Daoy (cell line): ENCODE results near the gene EXOC4. TPM values are rescaled to one million over a fixed set of nuclear protein-coding genes. Genes with fewer than 3 reads are reported as not detected.

Source experiments
- DNase-seq: peaks from one replicate; pipeline ENCODE4 v3.0.0-alpha.2; 2015; ENCODE audit warnings: low read depth
- total RNA-seq: library from RNA; depleted of rRNA; stranded (reverse); fragments of >200 nt; shearing (Covaris generic); gene quantifications from 2 replicates; pipeline ENCODE4 v1.2.3, GENCODE V29; 2014

Gene EXOC4
- total RNA-seq, 1 experiment from 2014 or later = 36.9 TPM

DNA sequence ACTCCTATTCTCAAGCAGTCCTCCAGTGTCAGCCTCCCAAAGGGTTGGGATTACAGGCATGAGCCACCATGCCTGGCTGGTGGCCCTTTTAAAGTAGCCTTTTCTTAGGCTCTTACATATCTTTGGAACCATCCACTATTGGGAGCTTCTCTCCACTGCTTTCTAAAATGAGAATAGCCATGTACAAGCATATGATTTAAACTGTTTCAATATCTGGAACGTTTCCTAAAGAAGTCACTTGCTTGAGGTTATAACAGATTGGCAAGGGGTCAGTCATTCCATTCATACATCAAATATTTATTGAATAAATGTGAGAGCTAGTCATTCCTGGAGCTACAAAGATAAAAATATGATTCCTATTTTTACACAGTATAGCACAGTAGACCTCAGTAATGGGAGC lies 776.9 kb downstream of the EXOC4 start:
- DNase-seq = no peak

DNA sequence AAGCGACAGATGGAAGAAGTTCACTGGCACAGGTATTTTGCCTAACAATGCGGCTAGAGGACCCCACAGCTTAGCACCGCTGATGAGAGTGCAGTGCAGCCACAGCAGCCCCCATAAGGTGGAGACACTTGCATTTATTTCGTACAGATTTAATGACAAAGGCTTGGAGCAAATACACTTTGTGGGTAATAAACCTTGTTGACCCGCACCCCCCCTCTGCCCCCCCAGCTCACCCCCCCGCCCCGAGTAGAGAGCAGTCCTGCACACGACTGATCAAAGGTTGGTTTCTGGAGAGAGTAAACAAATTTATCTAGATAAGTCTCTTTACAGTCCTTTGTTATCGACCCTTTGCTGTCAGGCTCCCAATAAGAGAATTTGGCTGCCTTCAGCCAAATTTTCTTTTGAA lies 777.6 kb downstream of the EXOC4 start:
- no peak for DNase-seq

DNA sequence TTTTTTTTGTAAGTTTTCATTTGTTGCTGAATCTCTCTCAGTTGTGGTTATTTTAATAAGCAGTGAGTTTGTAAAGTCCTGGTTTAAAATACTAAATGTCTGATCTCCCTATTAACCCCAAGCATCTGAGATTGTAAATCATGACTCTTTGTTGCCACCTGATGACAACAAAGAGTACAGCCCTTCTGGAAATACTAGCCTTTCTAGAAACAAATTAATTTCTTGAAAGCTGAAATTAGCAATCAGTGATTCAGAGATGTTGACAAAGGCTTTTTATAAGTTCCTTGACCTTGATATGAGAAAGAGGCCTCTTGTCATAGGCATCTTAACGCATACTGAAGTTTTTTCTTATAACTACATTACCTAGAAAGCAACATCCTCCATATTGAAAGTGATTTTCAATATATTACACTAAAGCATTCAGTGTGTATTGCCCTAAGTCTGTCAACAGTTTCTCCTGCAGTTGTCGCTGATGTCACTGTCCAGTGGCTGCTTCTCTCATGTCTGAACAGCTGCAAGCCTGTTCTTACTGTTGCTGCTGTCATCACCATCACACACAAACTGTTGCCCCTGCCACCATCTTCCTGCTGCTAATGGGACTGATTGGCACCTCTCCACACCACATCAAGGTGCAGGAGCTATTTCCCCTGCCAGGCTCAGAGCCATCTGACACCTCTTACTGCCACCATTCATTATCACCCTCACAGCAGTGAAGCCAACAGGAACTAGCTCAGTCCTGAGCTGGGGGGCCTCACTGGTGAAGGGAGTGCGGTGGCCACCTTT lies 779.1 kb downstream of the EXOC4 start:
- DNase-seq = peak; percentile 17

DNA sequence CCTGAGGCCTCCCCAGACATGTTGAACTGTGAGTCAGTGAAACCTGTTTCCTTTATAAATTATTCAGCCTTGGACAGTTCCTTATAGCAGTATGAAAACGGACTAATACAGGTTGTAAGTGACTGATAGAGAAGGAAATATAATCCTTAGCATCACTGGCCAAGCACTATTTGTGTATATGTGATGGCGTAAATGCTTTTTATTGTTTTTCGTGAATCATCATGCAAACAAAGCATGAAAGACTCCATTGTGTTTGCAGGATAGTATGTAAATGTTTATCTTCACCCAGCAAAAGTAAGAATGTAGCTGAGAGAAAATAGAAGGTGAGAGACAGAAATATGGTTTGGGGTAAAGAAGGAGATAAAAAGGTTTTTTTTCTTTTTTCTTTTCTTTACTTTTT lies 781.8 kb downstream of the EXOC4 start:
- DNase-seq = no peak

DNA sequence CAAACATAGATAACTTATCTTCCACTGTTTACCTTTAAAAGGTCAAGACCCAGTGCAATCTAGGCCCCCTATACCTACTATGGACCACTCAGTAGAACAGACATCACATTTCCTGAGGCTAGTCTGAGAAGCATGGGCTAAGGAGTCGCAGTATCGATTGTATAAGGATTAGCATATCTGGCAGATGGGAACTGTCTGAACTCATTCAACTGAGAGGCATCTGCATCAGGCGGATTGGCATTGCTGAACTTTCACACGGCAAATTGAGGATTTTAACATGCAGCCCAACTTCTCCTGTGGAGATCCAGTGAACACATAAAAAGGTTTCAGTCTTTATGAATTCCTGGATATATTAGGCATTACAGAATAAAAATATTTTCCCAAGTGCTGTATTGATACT lies 785.1 kb downstream of the EXOC4 start:
- DNase-seq = no peak

DNA sequence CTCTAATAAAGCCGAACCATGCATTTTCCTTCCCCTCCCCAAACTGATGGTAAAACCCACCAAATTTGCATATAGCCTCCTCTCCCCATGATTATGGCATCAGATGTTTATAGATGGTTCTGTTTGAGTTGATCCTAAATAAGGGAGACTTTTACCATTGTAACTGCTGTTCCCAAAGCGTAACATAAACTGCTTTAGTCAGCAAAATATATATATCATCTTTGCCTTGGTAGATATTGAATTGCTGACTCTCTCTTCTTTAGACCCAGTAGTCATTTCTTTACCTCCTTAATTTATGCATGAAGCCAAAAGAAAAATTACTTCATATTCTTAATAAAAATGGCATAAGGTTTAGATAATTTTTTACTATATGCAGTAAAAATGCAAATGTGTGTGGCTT lies 788.1 kb downstream of the EXOC4 start:
- DNase-seq = no peak

DNA sequence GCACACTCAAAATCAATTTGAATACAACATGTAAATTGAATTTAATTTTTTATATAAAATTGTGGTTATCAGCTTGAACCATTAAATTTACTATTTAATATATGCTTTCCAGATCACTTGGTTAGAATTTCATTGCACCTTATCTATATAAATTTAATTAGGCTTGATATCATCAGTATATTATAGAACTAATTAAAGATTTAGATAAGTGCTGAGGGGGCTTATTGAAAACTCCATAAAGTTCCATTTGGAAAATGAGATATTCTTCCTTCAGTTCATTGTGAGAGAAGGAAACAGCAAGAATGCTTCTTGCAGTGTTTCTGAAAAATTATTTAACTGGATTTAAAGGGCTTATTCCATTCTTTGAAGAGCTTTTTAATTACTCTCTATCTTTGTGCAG lies 788.6 kb downstream of the EXOC4 start:
- DNase-seq = no peak

DNA sequence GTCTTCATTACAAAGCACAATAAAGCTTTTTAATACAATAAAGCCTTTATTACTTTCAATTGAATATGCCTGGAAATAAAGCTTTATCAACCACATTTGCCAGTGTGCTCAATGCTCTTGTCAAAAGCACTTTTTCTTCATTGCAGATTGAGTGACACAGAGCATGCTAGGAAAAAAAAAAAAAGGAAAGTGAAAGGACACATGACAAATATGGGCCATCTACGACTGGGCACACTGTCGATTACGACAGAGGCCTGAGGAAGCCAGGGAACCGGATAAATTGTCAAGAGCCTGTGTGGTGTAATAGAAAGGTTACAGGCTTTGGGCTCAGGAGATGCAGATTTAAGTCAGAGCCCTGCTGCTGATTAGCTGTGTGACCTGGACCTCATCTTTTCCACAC lies 789.4 kb downstream of the EXOC4 start:
- no peak for DNase-seq

DNA sequence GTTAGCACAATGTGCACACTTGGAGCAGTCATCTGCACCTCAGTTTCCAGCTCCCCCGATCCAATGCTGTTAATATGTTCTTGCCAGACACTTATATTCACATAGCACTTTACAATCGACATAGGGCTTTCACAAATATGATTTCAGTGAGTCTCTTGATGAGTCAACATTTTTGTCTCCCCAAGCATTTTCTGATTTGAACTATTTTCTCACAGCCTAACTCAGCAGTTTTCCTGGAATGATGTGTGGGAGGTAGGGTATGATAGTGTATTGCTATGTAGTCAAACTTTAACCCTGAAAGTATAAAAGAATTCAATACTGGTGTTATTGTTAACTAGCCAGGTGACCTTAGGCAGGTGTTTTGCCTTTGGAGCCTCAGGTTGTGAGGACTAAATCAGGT lies 791.8 kb downstream of the EXOC4 start:
- DNase-seq = no peak

DNA sequence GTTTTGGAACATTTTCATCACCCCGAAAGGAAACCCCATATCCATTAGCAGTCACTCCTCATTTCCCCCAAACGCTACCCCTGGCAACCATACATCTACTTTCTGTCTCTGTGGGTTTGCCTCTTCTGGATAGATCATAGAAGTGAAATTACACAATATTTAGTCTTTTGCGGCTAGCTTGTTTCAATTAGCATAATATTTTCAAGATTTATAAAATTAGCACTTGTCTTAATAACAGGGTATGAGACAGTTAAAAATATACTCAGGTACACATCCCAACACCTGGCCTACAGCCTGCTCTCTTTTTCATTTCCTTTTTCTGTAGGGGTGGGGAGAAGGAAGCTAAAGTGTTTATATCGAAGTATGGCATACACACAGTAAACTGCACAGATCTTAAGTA lies 792.8 kb downstream of the EXOC4 start:
- DNase-seq = no peak

DNA sequence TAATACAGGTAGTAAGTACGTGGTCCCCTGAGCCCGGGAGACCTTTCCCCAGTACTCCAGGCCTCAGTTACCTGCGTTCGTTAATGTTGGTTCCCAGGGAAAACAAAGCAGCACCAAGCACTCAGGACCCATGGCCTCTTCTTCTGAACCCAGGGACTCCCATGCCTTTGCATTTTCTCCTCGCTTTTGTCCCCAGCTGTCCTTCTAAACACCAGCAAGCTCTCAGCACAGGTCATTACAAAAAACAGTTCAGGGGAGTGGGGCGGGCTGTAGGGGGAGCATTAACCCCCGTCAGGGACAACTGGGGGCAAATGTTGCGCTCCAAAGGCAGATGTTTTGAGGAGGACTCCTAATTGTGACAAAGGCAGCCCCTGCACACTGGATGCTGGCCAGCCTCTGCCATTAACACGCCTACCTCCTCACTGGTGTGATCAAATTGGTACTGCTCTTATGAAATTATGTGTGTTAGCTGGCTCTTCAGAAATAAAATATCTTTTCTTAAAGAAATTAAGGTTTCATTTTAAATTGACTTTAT lies 793.8 kb downstream of the EXOC4 start:
- DNase-seq = no peak

DNA sequence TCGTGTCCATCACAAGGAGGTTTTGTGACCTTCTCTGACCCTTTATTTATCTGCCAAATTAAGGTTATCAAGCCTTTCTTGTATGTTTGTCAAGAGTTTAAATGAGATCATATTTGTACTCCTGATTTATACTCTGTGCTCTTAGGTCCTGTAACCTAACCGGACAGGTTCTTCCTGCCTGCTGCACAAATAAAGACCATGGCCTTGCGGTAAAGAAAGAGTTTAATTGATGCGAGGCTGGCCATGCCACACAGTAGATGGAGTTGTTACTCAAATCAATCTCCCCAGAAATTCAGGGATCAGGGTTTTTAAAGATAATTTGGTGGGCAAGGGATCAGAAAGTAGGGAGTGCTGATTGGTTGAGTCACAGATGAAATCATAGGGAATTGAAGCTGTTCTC lies 794.8 kb downstream of the EXOC4 start:
- no peak for DNase-seq

DNA sequence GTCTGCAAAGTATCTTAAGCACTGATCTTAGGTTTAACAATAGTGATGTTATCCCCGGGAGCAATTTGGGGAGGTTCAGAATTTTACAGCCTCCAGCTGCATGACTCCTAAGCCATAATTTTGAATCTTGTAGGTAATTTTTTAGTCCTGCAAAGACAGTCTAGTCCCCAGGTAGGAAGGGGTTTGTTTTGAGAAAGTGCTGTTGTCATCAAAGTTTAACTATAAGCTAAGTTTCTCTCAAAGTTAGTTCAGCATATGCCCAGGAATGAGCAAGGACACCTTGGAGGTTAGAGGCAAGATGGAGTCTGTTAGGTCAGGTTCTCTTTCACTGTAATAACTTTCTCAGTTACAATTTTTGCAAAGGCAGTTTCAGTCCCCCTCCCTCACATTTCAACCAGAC lies 795.3 kb downstream of the EXOC4 start:
- DNase-seq = no peak

DNA sequence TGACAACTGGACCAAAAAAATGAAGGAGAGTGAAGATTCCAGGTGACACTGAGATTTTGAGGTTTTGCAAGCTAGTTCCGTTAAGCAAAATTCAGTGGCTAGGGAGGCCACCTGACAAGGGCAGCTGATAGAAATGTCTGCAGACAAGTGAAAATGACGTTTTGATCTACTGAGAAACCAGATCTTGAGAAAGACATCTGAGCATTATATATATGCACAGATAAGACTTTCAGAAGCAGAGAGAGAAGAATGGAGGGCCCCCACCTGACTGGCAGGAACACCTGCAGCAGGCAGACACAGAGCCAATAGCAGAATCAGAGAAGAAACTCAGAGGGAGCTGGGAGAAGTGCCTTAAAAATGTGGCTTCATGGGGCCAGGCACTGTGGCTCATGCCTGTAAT lies 798.1 kb downstream of the EXOC4 start:
- no peak for DNase-seq

DNA sequence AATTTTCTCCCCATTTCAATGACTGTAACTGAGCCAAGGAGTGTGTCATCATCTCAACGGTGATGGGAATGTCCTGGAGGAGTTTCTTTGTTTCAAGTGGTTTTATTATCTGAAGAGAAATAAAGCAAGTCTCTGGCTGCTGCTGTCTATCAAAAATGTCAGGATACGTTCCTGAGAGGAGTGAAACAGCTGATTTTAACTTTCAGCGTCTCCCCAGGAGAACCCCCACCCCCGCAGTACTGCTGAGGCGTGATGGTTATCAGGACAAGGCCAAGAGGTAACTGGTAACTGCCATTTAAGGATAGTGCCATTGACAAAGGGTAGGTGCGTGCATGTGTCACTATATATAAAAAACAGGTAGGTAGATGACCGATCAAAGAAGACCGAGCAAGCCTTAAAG lies 803.9 kb downstream of the EXOC4 start:
- no peak for DNase-seq

DNA sequence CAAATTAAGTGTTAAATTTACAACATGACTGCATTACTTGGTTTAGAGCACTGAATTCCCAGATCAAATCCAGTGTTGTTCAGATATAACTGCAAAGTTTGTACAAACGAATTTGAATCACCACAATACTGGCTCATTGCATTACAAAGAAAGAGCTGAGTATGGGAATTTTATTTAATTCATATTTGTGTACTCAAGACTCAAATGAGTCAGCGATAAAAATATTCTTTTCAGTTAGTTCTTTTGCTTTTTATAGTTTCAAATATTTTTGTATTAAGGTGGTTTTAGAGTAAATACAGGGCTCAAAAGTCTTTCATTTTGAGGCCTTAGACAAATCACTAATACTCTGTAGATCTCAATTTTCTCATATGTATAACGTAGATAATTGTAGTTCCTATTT lies 805.6 kb downstream of the EXOC4 start:
- DNase-seq = no peak

DNA sequence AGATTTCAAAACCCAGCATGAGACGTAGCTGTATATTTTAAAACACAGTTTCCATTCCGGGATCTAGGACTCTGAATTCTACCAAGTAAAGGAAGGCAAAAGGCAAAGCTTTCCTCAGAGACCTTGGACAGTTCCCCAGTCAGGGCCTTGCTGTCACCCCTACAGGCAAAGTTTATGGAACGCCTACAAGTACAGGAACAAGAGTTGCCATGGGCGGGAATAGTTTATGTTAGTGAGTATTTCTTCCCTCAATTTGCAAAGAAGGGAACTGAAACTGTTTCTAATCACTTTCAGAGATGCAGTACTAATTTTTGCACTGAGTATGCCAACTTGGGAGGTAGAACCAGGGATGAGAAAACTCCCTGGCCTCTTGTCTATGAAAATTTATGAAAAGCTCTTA lies 806.1 kb downstream of the EXOC4 start:
- no peak for DNase-seq

DNA sequence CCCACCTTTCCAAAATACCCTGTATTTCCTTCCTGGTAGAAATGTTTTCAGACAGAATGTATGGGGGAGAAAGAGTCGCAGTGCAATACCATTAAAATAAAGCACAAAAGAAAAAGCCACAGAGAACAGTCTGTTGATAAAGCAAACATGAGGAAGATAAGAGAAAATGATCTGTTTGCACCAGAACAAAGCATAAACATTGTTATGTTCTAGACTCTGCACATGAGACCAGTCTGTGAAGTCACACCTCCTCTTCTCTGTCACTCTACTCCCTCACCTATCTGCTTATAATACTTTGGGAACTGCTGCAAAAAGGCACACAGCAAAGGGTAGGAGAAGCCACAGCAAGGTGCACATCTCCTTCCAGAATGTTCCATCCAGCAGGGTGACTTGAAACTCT lies 807.0 kb downstream of the EXOC4 start:
- DNase-seq = no peak

DNA sequence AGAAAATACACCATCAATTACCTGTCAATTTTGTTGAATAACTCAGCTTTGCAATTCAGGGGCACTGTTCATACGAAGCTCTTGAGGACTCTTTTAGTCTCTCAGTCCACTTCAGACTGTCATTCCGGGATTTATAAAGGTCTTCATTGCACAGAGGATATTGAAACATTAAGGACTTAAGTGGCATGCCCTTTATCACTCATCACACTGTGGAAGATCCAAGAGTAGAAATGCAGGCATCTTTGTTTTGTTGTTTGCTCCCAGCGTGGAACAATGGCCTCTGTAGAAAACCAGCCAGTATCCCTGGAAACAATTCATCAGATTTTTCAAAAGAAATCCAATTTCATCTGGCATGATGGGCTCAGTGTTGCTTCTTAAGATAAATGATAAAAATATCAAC lies 808.0 kb downstream of the EXOC4 start:
- no peak for DNase-seq

DNA sequence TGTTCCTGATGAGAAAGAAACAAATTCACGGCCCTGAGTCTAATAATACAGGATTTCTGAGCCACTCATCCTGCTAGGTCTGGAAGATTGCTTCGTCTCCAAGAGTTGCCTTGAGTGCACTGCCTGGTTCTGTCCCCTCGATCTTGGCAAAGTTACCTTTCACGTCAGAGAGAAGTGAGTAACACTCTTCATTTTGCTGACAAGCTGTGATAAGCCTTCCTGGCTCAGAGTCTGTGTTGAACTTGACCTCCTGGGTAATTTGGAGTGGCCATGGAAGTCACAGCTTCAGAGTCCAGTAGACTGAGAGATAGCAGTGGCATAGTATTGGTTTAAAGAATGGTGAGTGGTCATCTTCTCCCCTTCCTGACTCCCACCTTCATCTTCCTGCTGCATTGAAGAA lies 809.6 kb downstream of the EXOC4 start:
- no peak for DNase-seq

DNA sequence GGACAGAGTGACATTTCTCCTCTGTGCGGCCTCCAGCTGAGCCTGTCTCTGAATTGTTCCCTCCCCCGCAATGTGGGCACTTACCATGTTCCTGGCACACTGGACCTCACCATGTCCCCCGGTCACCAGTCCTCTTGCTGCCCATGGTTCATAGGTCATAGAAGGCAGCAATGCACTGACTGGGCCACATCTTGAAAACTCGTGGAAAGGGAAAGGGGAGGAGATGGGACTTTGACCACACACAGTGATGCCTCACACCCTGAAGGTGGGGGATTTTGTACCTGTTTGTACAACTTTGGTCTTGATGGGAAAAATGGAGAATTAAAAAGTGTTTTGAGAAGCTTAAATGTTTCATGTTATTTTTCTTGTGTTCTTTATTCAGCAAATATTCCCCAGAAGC lies 812.5 kb downstream of the EXOC4 start:
- DNase-seq = no peak

DNA sequence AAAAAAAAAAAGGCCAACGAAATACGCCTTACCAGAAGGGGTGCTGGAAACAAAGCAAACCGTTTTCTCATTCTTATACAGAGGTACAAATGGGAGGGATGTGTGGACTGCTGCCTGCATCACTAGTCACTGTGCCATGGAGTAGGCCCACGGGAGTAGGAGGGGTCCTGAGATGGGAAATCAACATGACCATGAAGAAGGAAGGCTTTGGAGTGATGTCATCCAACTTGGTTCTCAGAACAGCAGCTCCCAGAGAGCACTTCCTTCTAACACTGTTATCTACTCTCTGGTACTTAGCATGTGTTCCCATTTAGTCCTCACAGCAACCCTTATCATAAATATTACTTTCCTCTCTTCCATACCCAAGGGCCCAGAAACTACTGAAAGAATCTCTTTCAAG lies 814.3 kb downstream of the EXOC4 start:
- DNase-seq = no peak

DNA sequence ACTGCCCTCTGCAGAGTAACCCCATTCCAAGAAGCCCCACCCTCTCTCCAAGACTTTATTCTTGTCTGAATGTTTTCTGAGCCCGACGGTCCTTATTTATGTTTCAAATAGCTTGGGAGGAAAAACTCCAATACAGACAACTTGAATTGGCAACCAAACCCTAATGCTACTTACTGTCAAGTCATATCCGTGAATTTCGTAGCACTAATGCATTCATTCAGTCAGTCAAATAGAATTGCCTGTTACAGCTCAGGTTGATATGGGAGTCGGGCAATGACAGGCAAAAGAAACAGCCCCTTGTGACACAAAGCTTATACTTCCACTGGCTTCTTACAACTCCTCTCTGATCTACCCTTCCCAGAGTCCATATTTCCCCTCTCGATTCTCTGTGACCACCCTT lies 815.8 kb downstream of the EXOC4 start:
- DNase-seq = no peak

DNA sequence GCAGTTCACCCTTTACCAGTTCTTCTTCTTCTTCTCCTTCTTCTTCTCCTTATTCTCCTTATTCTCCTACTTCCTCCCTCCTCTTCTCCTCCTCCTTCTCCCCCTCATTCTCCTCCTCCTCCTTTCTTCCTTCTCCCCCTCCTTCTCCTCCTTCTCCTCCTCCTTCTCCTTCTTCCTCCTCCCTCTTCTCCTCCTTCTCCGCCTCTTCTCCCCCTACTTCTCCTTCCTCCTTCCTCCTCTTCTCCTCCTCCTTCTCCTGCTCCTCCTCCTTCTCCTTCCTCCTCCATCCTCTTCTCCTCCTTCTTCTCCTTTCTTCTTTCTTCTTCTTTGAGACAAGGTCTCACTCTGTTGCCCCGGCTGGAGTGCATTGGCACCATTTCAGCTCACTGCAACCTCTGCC lies 816.3 kb downstream of the EXOC4 start:
- DNase-seq = no peak
